Endothelial cell of umbilical vein (primary cell): ENCODE measurements around the gene ZFP62. TPM values are rescaled to one million over a fixed set of nuclear protein-coding genes. Genes with fewer than 3 reads are reported as not detected.

Source experiments
- BruUV-seq: library from RNA; stranded (reverse); fragments of 400-500 nt; replicated peaks from 2 replicates; lab custom pipeline; 2021; lab: Mats Ljungman, UMichigan
- CTCF ChIA-PET: fragments of 300-600, 350-600 bp; sonication (Branson Sonifier 250); formaldehyde crosslinking; loops from one replicate; lab custom pipeline; 2021; ENCODE audit warnings: antibody characterized with exemption, inconsistent platforms; lab: Charles Lee
- POLR2A ChIA-PET: fragments of 300-600, 350-600 bp; sonication (Branson Sonifier 250); formaldehyde crosslinking; loops from one replicate; lab custom pipeline; 2021; ENCODE audit warnings: antibody characterized with exemption, inconsistent platforms; lab: Charles Lee
- DNase-seq: peaks from one replicate; pipeline ENCODE4 v3.0.0-alpha.2; 2011; ENCODE audit warnings: low read depth, low spot score
- FAIRE-seq: peaks from 2 replicates; lab custom pipeline; 2011; peaks lifted over from hg19 to GRCh38; lab: Jason Lieb, UNC
- H2AFZ ChIP-seq: 2 replicates; pipeline ENCODE4 v1.6.0; 2012; ENCODE audit warnings: low read depth, low read length, control low read depth, inconsistent platforms
- H3K27ac ChIP-seq: 2 replicates; pipeline ENCODE4 v1.5.1; 2011; ENCODE audit warnings: low read depth, mild to moderate bottlenecking, control low read depth, low read length, moderate library complexity; ENCODE audit not compliant: insufficient read depth
- H3K27me3 ChIP-seq, 2 experiments: 2 replicates each; pipeline versions ENCODE4 v1.6.0 to v1.6.1; 2011; ENCODE audit warnings: low read length in 2 of 2, mixed read lengths in 1 of 2; ENCODE audit not compliant: control insufficient read depth in 2 of 2, insufficient read depth in 2 of 2
- H3K36me3 ChIP-seq, 2 experiments: 2 replicates in 1 of 2; 3 replicates in 1 of 2; pipeline ENCODE4 v1.5.1; 2011; ENCODE audit warnings: low read length in 2 of 2, mild to moderate bottlenecking in 1 of 2, moderate library complexity in 1 of 2; ENCODE audit not compliant: control insufficient read depth in 2 of 2, insufficient read depth in 2 of 2; ENCODE audit errors: extremely low read depth in 1 of 2
- H3K4me1 ChIP-seq: 3 replicates; pipeline ENCODE4 v1.5.1; 2011; ENCODE audit warnings: mild to moderate bottlenecking, low read length; ENCODE audit not compliant: control insufficient read depth, insufficient read depth; ENCODE audit errors: extremely low read depth
- H3K4me2 ChIP-seq: 2 replicates; pipeline ENCODE4 v1.6.1; 2011; ENCODE audit warnings: low read length, control low read depth, mixed read lengths; ENCODE audit not compliant: insufficient read depth
- H3K4me3 ChIP-seq, 3 experiments: fragments of 200-600 bp in 1 of 3; sonication (generic), shearing (Covaris generic) in 1 of 3; replicated peaks in 1 of 3; 2 replicates each; pipeline ENCODE4 v1.5.1; 2011 to 2016; ENCODE audit warnings: control low read depth in 3 of 3, low read length in 3 of 3, mild to moderate bottlenecking in 2 of 3, inconsistent platforms in 1 of 3, low read depth in 1 of 3, moderate library complexity in 1 of 3; ENCODE audit not compliant: insufficient read depth in 1 of 3
- H3K79me2 ChIP-seq: 2 replicates; pipeline ENCODE4 v1.6.0; 2012; ENCODE audit warnings: low read length, inconsistent platforms; ENCODE audit not compliant: control insufficient read depth, insufficient read depth
- H3K9ac ChIP-seq: replicated peaks from 2 replicates; pipeline ENCODE3; 2011; ENCODE audit warnings: low read length, control low read depth; ENCODE audit not compliant: insufficient read depth; ENCODE audit errors: extremely low read depth
- H3K9me1 ChIP-seq: replicated peaks from 3 replicates; pipeline ENCODE4 v1.6.0; 2011; ENCODE audit warnings: mild to moderate bottlenecking, low read length; ENCODE audit not compliant: control insufficient read depth, insufficient read depth; ENCODE audit errors: extremely low read depth
- H3K9me3 ChIP-seq: replicated peaks from 2 replicates; pipeline ENCODE4 v1.5.1; 2012; ENCODE audit warnings: low read length, inconsistent platforms; ENCODE audit not compliant: control insufficient read depth, insufficient read depth
- H4K20me1 ChIP-seq: replicated peaks from 2 replicates; pipeline ENCODE3; 2011; ENCODE audit warnings: mild to moderate bottlenecking, low read length; ENCODE audit not compliant: control insufficient read depth, insufficient read depth; ENCODE audit errors: extremely low read depth
- CTCF ChIP-seq, 2 donors: IDR thresholded peaks; 1 replicate in 1 of 2; 2 replicates in 1 of 2; pipeline ENCODE4 v1.5.1; 2011; ENCODE audit warnings: low read length in 2 of 2, mild to moderate bottlenecking in 2 of 2, moderate library complexity in 2 of 2, control low read depth in 1 of 2, inconsistent platforms in 1 of 2, low read depth in 1 of 2; ENCODE audit not compliant: insufficient read depth in 1 of 2; ENCODE audit errors: extremely low read depth in 1 of 2
- EZH2 ChIP-seq: IDR thresholded peaks from 2 replicates; pipeline ENCODE4 v1.6.1; 2012; ENCODE audit warnings: borderline replicate concordance, low read depth, mild to moderate bottlenecking, moderate library complexity, low read length, inconsistent platforms; ENCODE audit not compliant: severe bottlenecking
- FOS ChIP-seq: IDR thresholded peaks from 2 replicates; pipeline ENCODE4 v1.6.1; 2011; ENCODE audit warnings: mild to moderate bottlenecking, low read length, moderate library complexity, borderline replicate concordance; ENCODE audit not compliant: insufficient read depth
- GATA2 ChIP-seq: IDR thresholded peaks from 2 replicates; pipeline ENCODE4 v1.7.0; 2011; ENCODE audit warnings: low read depth, mild to moderate bottlenecking, moderate library complexity, mixed read lengths, low read length; ENCODE audit not compliant: insufficient read length, insufficient read depth
- JUN ChIP-seq: IDR thresholded peaks from 2 replicates; pipeline ENCODE4 v1.6.1; 2011; ENCODE audit warnings: borderline replicate concordance, low read depth; ENCODE audit not compliant: insufficient read length, insufficient read depth
- MAX ChIP-seq: IDR thresholded peaks from 2 replicates; pipeline ENCODE4 v1.6.1; 2011; ENCODE audit not compliant: insufficient read depth, insufficient read length
- MYC ChIP-seq: IDR thresholded peaks from one replicate; pipeline ENCODE4 v1.6.1; 2011; ENCODE audit warnings: mild to moderate bottlenecking, low read depth, low read length
- POLR2A ChIP-seq: IDR thresholded peaks from 2 replicates; pipeline ENCODE4 v1.6.1; 2012; ENCODE audit warnings: low read depth, mild to moderate bottlenecking, control low read depth, low read length
- POLR2AphosphoS5 ChIP-seq: IDR thresholded peaks from 2 replicates; pipeline ENCODE4 v1.6.1; 2012; ENCODE audit warnings: low read depth, mild to moderate bottlenecking, control low read depth, low read length, moderate library complexity; ENCODE audit not compliant: insufficient read depth
- dilution Hi-C: fragments of 300-500 bp; cut with MboI; formaldehyde crosslinking; loops from one replicate; pipeline ENCODE4 v1.15.0; 2019; ENCODE audit warnings: low sequenced_read_pairs; ENCODE audit not compliant: extremely low pct_ligation_motif_present
- intact Hi-C: fragments of 100-400 bp; cut with micrococcal nuclease; formaldehyde crosslinking; loops from one replicate; pipeline ENCODE4 v1.10.0; 2022
- polyA plus RNA-seq, 4 experiments: library from polyadenylated mRNA; depleted of rRNA in 3 of 4; stranded (reverse) in 3 of 4; unstranded in 1 of 4; fragments of >200 nt; gene quantifications; 2 replicates each; pipeline versions ENCODE4 v1.2.1 to v1.2.3, GENCODE V29; 2011 to 2012; ENCODE audit warnings: missing spikeins in 1 of 4
- total RNA-seq: library from RNA; stranded (reverse); gene quantifications from 2 replicates; pipeline ENCODE4 v1.2.3, GENCODE V29; 2021

The ZFP62 gene
- total and polyA plus RNA-seq, 2 donors (not counting 3 experiments of a cell fraction or from before 2014, with no cell fraction given): 3.7 to 19.7 TPM

- POLR2A ChIA-PET: interaction anchor here (0.7 kb wide), 1 partner anchor 10 kb away, joined by 4 read pairs; no protein-coding TSS in a partner anchor
- H3K4me1 ChIP-seq: peaks cover 10% of the 10 kb centered on the region
- BruUV-seq: no TSS peak
Observed at GRCh38 chr5:180862645-180863044, 1.6 kb upstream of the ZFP62 start.

GRCh38 chr5:180860273-180860886 lies 696 bp downstream of the ZFP62 start:
- Histone ChIP-seq H2AFZ (peak overlapping the region; percentile 85), H3K9ac (peak overlapping the region; percentile 70), H3K4me3 (peak overlapping the region; percentile 44 to 79 (median 67)), H3K79me2 (peaks cover 6% of the 10 kb centered on the region), H3K27ac (peak overlapping the region; percentile 55), H4K20me1 (no peaks in the 10 kb centered on the region), H3K4me1 (peaks cover 6% of the 10 kb centered on the region), H3K27me3 (no peaks in the 10 kb centered on the region), H3K9me1 (no peaks in the 10 kb centered on the region), H3K4me2 (peak overlapping the region; percentile 50), H3K9me3 (no peaks in the 10 kb centered on the region), H3K36me3 (peaks cover 0 to 2% of the 10 kb centered on the region in 2 experiments)
- TF ChIP-seq JUN (no peak), GATA2 (no peak), EZH2 (no peak), POLR2A (no peak), POLR2AphosphoS5 (no peak), CTCF (IDR thresholded peaks at IDR 0.05; ENCODE audit: extremely low read depth in 1 of 2, insufficient read depth in 1 of 2, low read depth in 1 of 2, low read length in 2 of 2) (no peak), MYC (no peak), FOS (no peak), MAX (no peak)
- ChIA-PET CTCF (interaction anchor here (1.0 to 2.8 kb wide), 3 partner anchors 8 to 324 kb away, joined by 3 to 14 read pairs (median 4); no protein-coding TSS in a partner anchor), POLR2A (interaction anchor here (0.6 kb wide), 1 partner anchor 557 kb away, joined by 6 read pairs; no protein-coding TSS in a partner anchor)
- dilution Hi-C loops: no loop called here
- intact Hi-C loops: loop anchor here (2.0 kb wide), 1 partner anchor 328 kb away; no protein-coding TSS in a partner anchor
- FAIRE-seq: peak; percentile 72
- no TSS peak for BruUV-seq
- DNase-seq: no peak

More at GRCh38 chr5:180862645-180863044, 1.6 kb upstream of the ZFP62 start:
- no peak for FAIRE-seq
- H3K36me3 ChIP-seq: no peaks in the 10 kb centered on the region
- H3K9ac ChIP-seq: no peak overlapping the region
- CTCF ChIA-PET: no interaction called here
- no peak for DNase-seq
- no peak overlapping the region for H3K27ac ChIP-seq
- H3K4me2 ChIP-seq: no peak overlapping the region
- no peak for TF ChIP-seq JUN
- no peak for TF ChIP-seq EZH2
- intact Hi-C loops: no loop called here
- dilution Hi-C loops: no loop called here
- H4K20me1 ChIP-seq: no peaks in the 10 kb centered on the region
- H3K27me3 ChIP-seq: no peaks in the 10 kb centered on the region
- peaks cover 6% of the 10 kb centered on the region for H3K79me2 ChIP-seq
- H3K9me3 ChIP-seq: no peaks in the 10 kb centered on the region
- no peaks in the 10 kb centered on the region for H3K9me1 ChIP-seq
- no peak overlapping the region for H3K4me3 ChIP-seq
- H2AFZ ChIP-seq: no peak overlapping the region
